Endodermal cell (in vitro differentiated cells): Measurements from ENCODE around the gene SMAD2. TPM values are rescaled to one million over a fixed set of nuclear protein-coding genes. Genes with fewer than 3 reads are reported as not detected.

Experiments
- DNase-seq: peaks from one replicate; pipeline ENCODE4 v3.0.0-alpha.2; 2017
- H3K27ac ChIP-seq: 2 replicates; pipeline ENCODE4 v1.5.1; 2013; ENCODE audit warnings: mild to moderate bottlenecking, low read depth, low read length, moderate library complexity
- H3K27me3 ChIP-seq: 2 replicates; pipeline ENCODE4 v1.6.1; 2013; ENCODE audit warnings: mild to moderate bottlenecking, low read length, moderate library complexity; ENCODE audit not compliant: insufficient read depth, control insufficient read depth, poor library complexity, severe bottlenecking
- H3K36me3 ChIP-seq: 2 replicates; pipeline ENCODE4 v1.7.0; 2013; ENCODE audit warnings: mild to moderate bottlenecking, low read length, moderate library complexity; ENCODE audit not compliant: control insufficient read depth, insufficient read depth
- H3K4me1 ChIP-seq: one replicate; pipeline ENCODE4 v1.7.0; 2013; ENCODE audit warnings: low read length; ENCODE audit not compliant: control insufficient read depth, insufficient read depth
- H3K4me3 ChIP-seq: 2 replicates; pipeline ENCODE4 v1.5.1; 2013; ENCODE audit warnings: mild to moderate bottlenecking, low read length, moderate library complexity
- H3K9ac ChIP-seq: 2 replicates; pipeline ENCODE4 v1.6.1; 2013; ENCODE audit warnings: mild to moderate bottlenecking, low read length, moderate library complexity; ENCODE audit not compliant: poor library complexity, severe bottlenecking; ENCODE audit errors: extremely low read depth
- H3K9me3 ChIP-seq: 2 replicates; pipeline ENCODE4 v1.6.1; 2013; ENCODE audit warnings: mild to moderate bottlenecking, low read length, moderate library complexity; ENCODE audit not compliant: control insufficient read depth
- H3K27ac Mint-ChIP-seq: 2 replicates; pipeline ENCODE4 v1.8.0; 2020; ENCODE audit warnings: mixed read lengths
- H3K27me3 Mint-ChIP-seq: 2 replicates; pipeline ENCODE4 v1.8.0; 2021; ENCODE audit warnings: mild to moderate bottlenecking, mixed read lengths; ENCODE audit not compliant: insufficient read depth
- H3K36me3 Mint-ChIP-seq: 2 replicates; pipeline ENCODE4 v1.8.0; 2020; ENCODE audit warnings: low read depth, mixed read lengths
- H3K4me1 Mint-ChIP-seq: 2 replicates; pipeline ENCODE4 v1.8.0; 2020; ENCODE audit warnings: mixed read lengths
- H3K4me3 Mint-ChIP-seq: 2 replicates; pipeline ENCODE4 v1.8.0; 2020; ENCODE audit warnings: mild to moderate bottlenecking, moderate library complexity, mixed read lengths
- H3K9me3 Mint-ChIP-seq: 2 replicates; pipeline ENCODE4 v1.8.0; 2020; ENCODE audit warnings: mild to moderate bottlenecking, mixed read lengths
- WGBS, 2 experiments: methylation state at CpG; one replicate each; pipeline versions ENCODE4 v1.1.5 to v1.1.7; 2013; ENCODE audit warnings: missing lambda C conversion rate in 2 of 2, mixed read lengths in 1 of 2; ENCODE audit not compliant: insufficient coverage in 1 of 2, insufficient read length in 1 of 2; 5-methylcytosine and 5-hydroxymethylcytosine counted together
- total RNA-seq, 2 donors: library from RNA; stranded (reverse); fragmentation: NEBNext Ultra II Directional in 1 of 2; extraction: Animal tissue kit (Norgen Biotek cat#: 25700) in 1 of 2; gene quantifications; 2 replicates in 1 of 2; 3 replicates in 1 of 2; pipeline ENCODE4 v1.2.1, GENCODE V29; 2021
- TF ChIP-seq, protein P1 (sequence below): fragments of 200-600 bp; sonication (generic); conservative IDR thresholded peaks from 2 replicates; pipeline ENCODE4 v1.5.0; 2021; ENCODE audit warnings: antibody characterized with exemption, mild to moderate bottlenecking

Gene SMAD2
- total RNA-seq, 2 donors from 2014 or later, result 156 to 189 TPM

GRCh38 chr18:47802802-47803201, 127.7 kb downstream of the SMAD2 start:
- TF ChIP-seq, protein P1, sequence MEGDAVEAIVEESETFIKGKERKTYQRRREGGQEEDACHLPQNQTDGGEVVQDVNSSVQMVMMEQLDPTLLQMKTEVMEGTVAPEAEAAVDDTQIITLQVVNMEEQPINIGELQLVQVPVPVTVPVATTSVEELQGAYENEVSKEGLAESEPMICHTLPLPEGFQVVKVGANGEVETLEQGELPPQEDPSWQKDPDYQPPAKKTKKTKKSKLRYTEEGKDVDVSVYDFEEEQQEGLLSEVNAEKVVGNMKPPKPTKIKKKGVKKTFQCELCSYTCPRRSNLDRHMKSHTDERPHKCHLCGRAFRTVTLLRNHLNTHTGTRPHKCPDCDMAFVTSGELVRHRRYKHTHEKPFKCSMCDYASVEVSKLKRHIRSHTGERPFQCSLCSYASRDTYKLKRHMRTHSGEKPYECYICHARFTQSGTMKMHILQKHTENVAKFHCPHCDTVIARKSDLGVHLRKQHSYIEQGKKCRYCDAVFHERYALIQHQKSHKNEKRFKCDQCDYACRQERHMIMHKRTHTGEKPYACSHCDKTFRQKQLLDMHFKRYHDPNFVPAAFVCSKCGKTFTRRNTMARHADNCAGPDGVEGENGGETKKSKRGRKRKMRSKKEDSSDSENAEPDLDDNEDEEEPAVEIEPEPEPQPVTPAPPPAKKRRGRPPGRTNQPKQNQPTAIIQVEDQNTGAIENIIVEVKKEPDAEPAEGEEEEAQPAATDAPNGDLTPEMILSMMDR, result no peak
- Mint-ChIP-seq H3K4me3 (no peak overlapping the region), H3K9me3 (peaks cover 3% of the 10 kb centered on the region), H3K27ac (no peak overlapping the region), H3K27me3 (peaks cover 3% of the 10 kb centered on the region), H3K36me3 (peaks cover 3% of the 10 kb centered on the region), H3K4me1 (no peaks in the 10 kb centered on the region)
- Histone ChIP-seq H3K27me3 (no peaks in the 10 kb centered on the region), H3K4me3 (no peak overlapping the region), H3K4me1 (no peaks in the 10 kb centered on the region), H3K27ac (no peak overlapping the region), H3K9ac (no peak overlapping the region), H3K36me3 (no peaks in the 10 kb centered on the region), H3K9me3 (no peaks in the 10 kb centered on the region)
- 85 to 91% methylated on average over 2 to 6 of the region's 6 CpGs for WGBS, 2 experiments
- DNase-seq, result no peak

DNA sequence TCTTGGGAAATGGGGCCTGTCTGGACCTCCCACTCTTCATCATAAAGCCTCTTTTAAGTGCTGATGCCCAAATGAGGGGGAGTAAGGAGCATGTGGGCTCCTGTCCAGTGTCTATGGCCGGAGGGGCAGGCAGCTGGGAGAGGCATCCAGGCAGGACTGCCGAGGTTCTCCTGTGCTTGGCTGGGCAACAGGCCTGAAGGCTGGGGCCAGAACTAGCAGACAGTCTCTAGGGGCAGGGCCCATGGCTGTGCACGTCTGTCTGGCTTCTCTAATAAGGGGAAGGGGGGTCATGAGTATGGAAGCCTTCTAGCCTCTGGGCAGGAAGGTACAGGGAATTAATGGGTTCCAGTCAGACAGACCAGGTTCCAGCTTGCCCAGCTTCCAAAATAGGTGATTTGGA, 128.6 kb downstream of the SMAD2 start:
- no peaks in the 10 kb centered on the region for H3K9me3 ChIP-seq
- no peak overlapping the region for H3K9ac ChIP-seq
- H3K27ac Mint-ChIP-seq, result no peak overlapping the region
- H3K36me3 Mint-ChIP-seq, result peaks cover 3% of the 10 kb centered on the region
- H3K4me3 ChIP-seq, result no peak overlapping the region
- H3K4me1 ChIP-seq, result no peaks in the 10 kb centered on the region
- H3K9me3 Mint-ChIP-seq, result peaks cover 3% of the 10 kb centered on the region
- TF ChIP-seq, protein P1, result no peak
- no peaks in the 10 kb centered on the region for H3K4me1 Mint-ChIP-seq
- no peaks in the 10 kb centered on the region for H3K27me3 ChIP-seq
- H3K27ac ChIP-seq, result no peak overlapping the region
- peaks cover 3% of the 10 kb centered on the region for H3K27me3 Mint-ChIP-seq
- no peak overlapping the region for H3K4me3 Mint-ChIP-seq
- 93 to 100% methylated on average over 1 to 3 of the region's 3 CpGs for WGBS, 2 experiments
- DNase-seq, result no peak
- H3K36me3 ChIP-seq, result no peaks in the 10 kb centered on the region

GRCh38 chr18:47800756-47801155, 129.7 kb downstream of the SMAD2 start:
- no peaks in the 10 kb centered on the region for H3K27me3 ChIP-seq
- no peaks in the 10 kb centered on the region for H3K36me3 ChIP-seq
- Mint-ChIP-seq H3K27ac (no peak overlapping the region), H3K4me3 (no peak overlapping the region), H3K4me1 (no peaks in the 10 kb centered on the region), H3K27me3 (peaks cover 3% of the 10 kb centered on the region), H3K9me3 (peaks cover 1% of the 10 kb centered on the region), H3K36me3 (peaks cover 1% of the 10 kb centered on the region)
- H3K4me1 ChIP-seq, result no peaks in the 10 kb centered on the region
- H3K27ac ChIP-seq, result no peak overlapping the region
- no peak for DNase-seq
- no peak overlapping the region for H3K9ac ChIP-seq
- no peak overlapping the region for H3K4me3 ChIP-seq
- WGBS, 2 experiments, result 93 to 95% methylated on average over 4 to 6 of the region's 6 CpGs
- TF ChIP-seq, protein P1, result no peak
- H3K9me3 ChIP-seq, result no peaks in the 10 kb centered on the region
